K562 (cell line): Measurements from ENCODE around the gene CDH16. TPM values are rescaled to one million over a fixed set of nuclear protein-coding genes. Genes with fewer than 3 reads are reported as not detected.
A peak's percentile ranks its signal among the peaks of the same experiment; 100 is the strongest.

ENCODE experiments used
- BRCA1 ChIP-seq, 2 experiments: fragments of 450-650 bp in 1 of 2; sonication (generic) in 1 of 2; formaldehyde crosslinking in 1 of 2; IDR thresholded peaks; 2 replicates each; pipeline versions ENCODE4 v1.5.0 to v1.6.1; 2017 to 2020; ENCODE audit warnings: mild to moderate bottlenecking in 1 of 2, missing genetic modification reagents in 1 of 2
- DDX20 ChIP-seq: fragments of 450-650 bp; IDR thresholded peaks from 2 replicates; pipeline ENCODE4 v1.6.1; 2016; ENCODE audit warnings: missing genetic modification characterization, low read depth, mild to moderate bottlenecking, missing compliant biosample characterization, moderate library complexity
- DIDO1 ChIP-seq: fragments of 450-650 bp; IDR thresholded peaks from 2 replicates; pipeline ENCODE4 v1.6.1; 2016; ENCODE audit warnings: low read depth, missing biosample characterization, missing genetic modification characterization
- ELF2 ChIP-seq: fragments of 250-450 bp; sonication (Bioruptor Pico); IDR thresholded peaks from 2 replicates; pipeline ENCODE4 v1.5.0; 2021; ENCODE audit warnings: mild to moderate bottlenecking
- FOXP4 ChIP-seq: sonication (generic); formaldehyde crosslinking; IDR thresholded peaks from 2 replicates; pipeline ENCODE4 v1.8.0; 2022; ENCODE audit warnings: mild to moderate bottlenecking, missing genetic modification reagents, borderline replicate concordance
- GATAD2A ChIP-seq: fragments of 450-650 bp; IDR thresholded peaks from 2 replicates; pipeline ENCODE4 v1.6.1; 2017
- KAT2B ChIP-seq: IDR thresholded peaks from one replicate; pipeline ENCODE4 v1.6.1; 2012; ENCODE audit warnings: low read depth, mild to moderate bottlenecking, control low read depth, inconsistent platforms, low read length, moderate library complexity
- MYNN ChIP-seq, 2 experiments: sonication (generic); formaldehyde crosslinking in 1 of 2; IDR thresholded peaks; 2 replicates each; pipeline versions ENCODE4 v1.5.0 to v1.6.1; 2016 to 2020; ENCODE audit warnings: antibody characterized with exemption in 1 of 2, missing genetic modification reagents in 1 of 2
- NFE2 ChIP-seq: IDR thresholded peaks from 2 replicates; pipeline ENCODE4 v1.6.1; 2014; ENCODE audit warnings: antibody characterized with exemption, low read depth
- SAFB ChIP-seq: fragments of 200-400 bp; formaldehyde crosslinking; IDR thresholded peaks from 2 replicates; pipeline ENCODE4 v1.6.1; 2017; ENCODE audit warnings: low read depth, low read length, borderline replicate concordance
- SMARCB1 ChIP-seq: IDR thresholded peaks from 2 replicates; pipeline ENCODE4 v1.6.1; 2011; ENCODE audit warnings: improper control_type of control experiment, low read depth; ENCODE audit not compliant: insufficient read length
- SP1 ChIP-seq: sonication (generic); formaldehyde crosslinking; IDR thresholded peaks from 2 replicates; pipeline ENCODE4 v1.8.1; 2022; ENCODE audit warnings: mild to moderate bottlenecking, missing genetic modification reagents
- SRSF3 ChIP-seq: fragments of 200-400 bp; formaldehyde crosslinking; IDR thresholded peaks from 2 replicates; pipeline ENCODE4 v1.6.1; 2016; ENCODE audit warnings: mild to moderate bottlenecking, low read length, moderate library complexity; ENCODE audit not compliant: insufficient read depth
- STAT6 ChIP-seq: sonication (generic); formaldehyde crosslinking; IDR thresholded peaks from 2 replicates; pipeline ENCODE4 v1.8.1; 2023; ENCODE audit warnings: mild to moderate bottlenecking, missing genetic modification reagents
- ZBTB34 ChIP-seq: fragments of 250-450 bp; sonication (Bioruptor Pico); IDR thresholded peaks from 2 replicates; pipeline ENCODE4 v1.8.0; 2021; ENCODE audit warnings: mild to moderate bottlenecking, moderate library complexity
- ZNF444 ChIP-seq: fragments of 250-450 bp; sonication (Bioruptor Pico); IDR thresholded peaks from 2 replicates; pipeline ENCODE4 v1.4.0; 2020; ENCODE audit warnings: mild to moderate bottlenecking, moderate library complexity
- ZNF778 ChIP-seq: fragments of 450-650 bp; formaldehyde crosslinking; IDR thresholded peaks from 2 replicates; pipeline ENCODE4 v1.4.0; 2020; ENCODE audit warnings: mild to moderate bottlenecking, moderate library complexity
- polyA plus RNA-seq, 8 experiments: library from polyadenylated mRNA; depleted of rRNA in 4 of 8; stranded (reverse) in 5 of 8; unstranded in 3 of 8; fragments of >200 nt; fragmentation: Nextera tagmentation in 2 of 8; fragmentation: Illumina TruSeq in 1 of 8; extraction: Ambion mirVana in 2 of 8; extraction: Trizol in 1 of 8; gene quantifications; 2 replicates each; pipeline versions ENCODE4 v1.2.1 to v1.2.3, GENCODE V29; 2011 to 2014; ENCODE audit warnings: inconsistent platforms in 1 of 8, missing spikeins in 1 of 8
- total RNA-seq, 7 experiments: library from RNA; depleted of rRNA in 6 of 7; stranded (reverse); fragments of >200 nt in 6 of 7; fragmentation: Illumina TruSeq in 2 of 7; extraction: Trizol in 2 of 7; gene quantifications; 2 replicates each; pipeline versions ENCODE4 v1.2.1 to v1.2.3, GENCODE V29; 2011 to 2021; ENCODE audit warnings: low replicate concordance in 1 of 7
- TF ChIP-seq, protein P1 (sequence below), 2 experiments: fragments of 450-650 bp in 1 of 2; sonication (generic) in 1 of 2; formaldehyde crosslinking in 1 of 2; IDR thresholded peaks in 1 of 2; conservative IDR thresholded peaks in 1 of 2; 2 replicates each; pipeline versions ENCODE4 v1.6.1 to v1.8.1; 2016 to 2023; ENCODE audit warnings: mild to moderate bottlenecking in 2 of 2, moderate library complexity in 2 of 2, inconsistent platforms in 1 of 2, missing genetic modification reagents in 1 of 2
- TF ChIP-seq, protein P2 (sequence below): fragments of 450-650 bp; formaldehyde crosslinking; IDR thresholded peaks from 2 replicates; pipeline ENCODE4 v1.4.0; 2022; ENCODE audit warnings: mild to moderate bottlenecking, moderate library complexity

Gene CDH16
- total and polyA plus RNA-seq, 9 of the 15 experiments (the other 6 are each of a cell fraction or from before 2014, with no cell fraction given) = not detected

- TF ChIP-seq FOXP4 (CRISPR knock-in tag) (no peak), DDX20 (tag) (no peak), BRCA1 (IDR thresholded peaks at IDR 0.05) (no peak), BRCA1 (CRISPR knock-in tag; IDR thresholded peaks at IDR 0.05) (no peak), STAT6 (no peak), SP1 (CRISPR knock-in tag) (peak; percentile 83), ZNF444 (CRISPR knock-in tag) (no peak), DIDO1 (tag) (no peak), KAT2B (peak; percentile 71), ZBTB34 (CRISPR knock-in tag) (no peak), GATAD2A (0 out of 2 replicates have a peak, but pooled peaks have one; percentile 75), SAFB (no peak), ELF2 (CRISPR knock-in tag) (0 out of 2 replicates have a peak, but pooled peaks have one; percentile 24), MYNN (IDR thresholded peaks at IDR 0.05) (no peak; the same call in none of the 2 replicates), MYNN (CRISPR knock-in tag; IDR thresholded peaks at IDR 0.05) (no peak), NFE2 (peak; percentile 43), SRSF3 (no peak), ZNF778 (CRISPR knock-in tag) (no peak), SMARCB1 (no peak)
- TF ChIP-seq, protein P1, sequence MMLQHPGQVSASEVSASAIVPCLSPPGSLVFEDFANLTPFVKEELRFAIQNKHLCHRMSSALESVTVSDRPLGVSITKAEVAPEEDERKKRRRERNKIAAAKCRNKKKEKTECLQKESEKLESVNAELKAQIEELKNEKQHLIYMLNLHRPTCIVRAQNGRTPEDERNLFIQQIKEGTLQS (IDR thresholded peaks at IDR 0.05) = peak; percentile 70; the same call in 1 of the 2 replicates
- TF ChIP-seq, protein P1 (CRISPR knock-in tag; conservative IDR thresholded peaks at IDR 0.05) = peak; percentile 40; the same call in 1 of the 2 replicates
- TF ChIP-seq, protein P2, sequence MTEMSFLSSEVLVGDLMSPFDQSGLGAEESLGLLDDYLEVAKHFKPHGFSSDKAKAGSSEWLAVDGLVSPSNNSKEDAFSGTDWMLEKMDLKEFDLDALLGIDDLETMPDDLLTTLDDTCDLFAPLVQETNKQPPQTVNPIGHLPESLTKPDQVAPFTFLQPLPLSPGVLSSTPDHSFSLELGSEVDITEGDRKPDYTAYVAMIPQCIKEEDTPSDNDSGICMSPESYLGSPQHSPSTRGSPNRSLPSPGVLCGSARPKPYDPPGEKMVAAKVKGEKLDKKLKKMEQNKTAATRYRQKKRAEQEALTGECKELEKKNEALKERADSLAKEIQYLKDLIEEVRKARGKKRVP = no peak
Measured at GRCh38 chr16:66872943-66873684, 45.6 kb downstream of the CDH16 start (continued).
